IMR-90 (cell line): ENCODE measurements around the gene DSCAML1. TPM values are rescaled to one million over a fixed set of nuclear protein-coding genes. Genes with fewer than 3 reads are reported as not detected.

Experiments
- ATAC-seq: fragments of 200-7000 bp; cut with Tn5 transposase; 2 replicates; pipeline ENCODE4 v1.9.1; 2020; ENCODE audit warnings: low read depth, mild to moderate bottlenecking, moderate library complexity
- BruUV-seq: library from RNA; stranded (reverse); fragments of 400-500 nt; replicated peaks from 2 replicates; lab custom pipeline; 2021; lab: Mats Ljungman, UMichigan
- CTCF ChIA-PET: fragments of 300-600 bp; formaldehyde crosslinking; extraction: SDS; loops from one replicate; lab custom pipeline; 2021; ENCODE audit warnings: antibody characterized with exemption; lab: Yijun Ruan, JAX
- POLR2A ChIA-PET: fragments of 300-600 bp; sonication (Branson Sonifier 250); formaldehyde crosslinking; loops from one replicate; lab custom pipeline; 2022; ENCODE audit warnings: antibody characterized with exemption; ENCODE audit not compliant: unreplicated experiment; lab: Charles Lee
- DNase-seq: peaks from one replicate; pipeline ENCODE4 v3.0.0; 2013
- H2AFZ ChIP-seq: replicated peaks from 2 replicates; pipeline ENCODE3; 2013; ENCODE audit warnings: low read length, mild to moderate bottlenecking; ENCODE audit not compliant: poor library complexity
- H2AK5ac ChIP-seq: 2 replicates; pipeline ENCODE4 v1.6.1; 2013; ENCODE audit warnings: low read depth, low read length, inconsistent platforms
- H2AK9ac ChIP-seq: replicated peaks from 2 replicates; pipeline ENCODE3; 2013; ENCODE audit warnings: mild to moderate bottlenecking, low read depth, low read length, moderate library complexity; ENCODE audit not compliant: poor library complexity
- H2BK120ac ChIP-seq: 2 replicates; pipeline ENCODE4 v1.6.1; 2013; ENCODE audit warnings: low read depth, low read length, inconsistent platforms
- H2BK15ac ChIP-seq: 3 replicates; pipeline ENCODE4 v1.6.1; 2013; ENCODE audit warnings: low read depth, low read length, inconsistent platforms
- H2BK20ac ChIP-seq: 2 replicates; pipeline ENCODE4 v1.6.1; 2013; ENCODE audit warnings: low read depth, mild to moderate bottlenecking, inconsistent platforms, low read length, moderate library complexity
- H2BK5ac ChIP-seq: 2 replicates; pipeline ENCODE4 v1.6.1; 2013; ENCODE audit warnings: mild to moderate bottlenecking, low read depth, low read length, inconsistent platforms; ENCODE audit not compliant: poor library complexity, severe bottlenecking
- H3K14ac ChIP-seq: replicated peaks from 2 replicates; pipeline ENCODE4 v1.6.1; 2013; ENCODE audit warnings: low read depth, low read length, inconsistent platforms
- H3K18ac ChIP-seq: 2 replicates; pipeline ENCODE4 v1.6.1; 2013; ENCODE audit warnings: low read depth, low read length, control low read depth
- H3K23ac ChIP-seq: 2 replicates; pipeline ENCODE4 v1.6.1; 2013; ENCODE audit warnings: low read depth, low read length, inconsistent platforms
- H3K27ac ChIP-seq: 2 replicates; pipeline ENCODE4 v1.5.1; 2013; ENCODE audit warnings: mild to moderate bottlenecking, control low read depth, low read length; ENCODE audit not compliant: insufficient read depth
- H3K27me3 ChIP-seq: 2 replicates; pipeline ENCODE4 v1.6.1; 2013; ENCODE audit warnings: low read length; ENCODE audit not compliant: control insufficient read depth, insufficient read depth
- H3K36me3 ChIP-seq: 2 replicates; pipeline ENCODE4 v1.6.1; 2013; ENCODE audit warnings: low read length, mixed read lengths; ENCODE audit not compliant: control insufficient read depth, insufficient read depth
- H3K4ac ChIP-seq: 2 replicates; pipeline ENCODE4 v1.6.1; 2013; ENCODE audit warnings: low read depth, low read length, inconsistent platforms
- H3K4me1 ChIP-seq: 2 replicates; pipeline ENCODE4 v1.6.1; 2013; ENCODE audit warnings: low read length, mixed read lengths; ENCODE audit not compliant: control insufficient read depth, insufficient read depth
- H3K4me2 ChIP-seq: 2 replicates; pipeline ENCODE4 v1.6.1; 2013; ENCODE audit warnings: low read depth, mild to moderate bottlenecking, control low read depth, low read length, moderate library complexity
- H3K4me3 ChIP-seq: 2 replicates; pipeline ENCODE4 v1.5.1; 2013; ENCODE audit warnings: low read depth, mild to moderate bottlenecking, control low read depth, low read length, moderate library complexity; ENCODE audit not compliant: insufficient read depth
- H3K56ac ChIP-seq: 2 replicates; pipeline ENCODE4 v1.6.1; 2013; ENCODE audit warnings: low read length, inconsistent platforms; ENCODE audit not compliant: insufficient read depth; ENCODE audit errors: extremely low read depth
- H3K79me1 ChIP-seq, 2 experiments: 2 replicates each; pipeline ENCODE4 v1.6.1; 2013; ENCODE audit warnings: low read length in 2 of 2, inconsistent platforms in 1 of 2, low read depth in 1 of 2
- H3K9ac ChIP-seq: 2 replicates; pipeline ENCODE4 v1.6.1; 2013; ENCODE audit warnings: low read depth, low read length, control low read depth
- H3K9me1 ChIP-seq: 2 replicates; pipeline ENCODE4 v1.6.1; 2013; ENCODE audit warnings: low read length, inconsistent platforms; ENCODE audit not compliant: insufficient read depth
- H3K9me3 ChIP-seq: 2 replicates; pipeline ENCODE4 v1.6.1; 2013; ENCODE audit warnings: low read length; ENCODE audit not compliant: control insufficient read depth, insufficient read depth
- H4K20me1 ChIP-seq: 2 replicates; pipeline ENCODE4 v1.6.1; 2013; ENCODE audit warnings: low read length, inconsistent platforms; ENCODE audit not compliant: insufficient read depth
- H4K5ac ChIP-seq: 2 replicates; pipeline ENCODE4 v1.6.1; 2013; ENCODE audit warnings: mild to moderate bottlenecking, low read depth, low read length, control low read depth
- H4K8ac ChIP-seq, 2 experiments: 2 replicates each; pipeline ENCODE4 v1.6.1; 2013; ENCODE audit warnings: low read depth in 2 of 2, low read length in 2 of 2, control low read depth in 1 of 2, inconsistent platforms in 1 of 2
- H4K91ac ChIP-seq: 2 replicates; pipeline ENCODE4 v1.6.1; 2013; ENCODE audit warnings: low read depth, low read length, inconsistent platforms; ENCODE audit not compliant: insufficient read depth
- CEBPB ChIP-seq: IDR thresholded peaks from 2 replicates; pipeline ENCODE4 v1.6.1; 2012; ENCODE audit warnings: low read depth, low read length, improper control_type of control experiment
- CHD1 ChIP-seq: IDR thresholded peaks from 2 replicates; pipeline ENCODE4 v1.6.1; 2012; ENCODE audit warnings: low read depth, low read length, improper control_type of control experiment
- MAZ ChIP-seq: IDR thresholded peaks from 2 replicates; pipeline ENCODE4 v1.6.1; 2012; ENCODE audit warnings: low read depth, mild to moderate bottlenecking, low read length, improper control_type of control experiment, moderate library complexity, borderline replicate concordance
- MXI1 ChIP-seq: IDR thresholded peaks from 2 replicates; pipeline ENCODE4 v1.6.1; 2012; ENCODE audit warnings: low read depth, mild to moderate bottlenecking, low read length, moderate library complexity, borderline replicate concordance
- NFE2L2 ChIP-seq: fragments of 150-350 bp; IDR thresholded peaks from 2 replicates; pipeline ENCODE4 v1.6.1; 2016; ENCODE audit warnings: low read depth, mild to moderate bottlenecking, low read length
- POLR2A ChIP-seq: IDR thresholded peaks from 2 replicates; pipeline ENCODE4 v1.6.1; 2012; ENCODE audit warnings: mild to moderate bottlenecking, low read depth, low read length
- RAD21 ChIP-seq: IDR thresholded peaks from 2 replicates; pipeline ENCODE4 v1.6.1; 2012; ENCODE audit warnings: low read length, improper control_type of control experiment
- RFX5 ChIP-seq: IDR thresholded peaks from 2 replicates; pipeline ENCODE4 v1.8.0; 2012; ENCODE audit warnings: low read depth, mild to moderate bottlenecking, low read length, moderate library complexity
- SMC3 ChIP-seq: fragments of 150-350 bp; IDR thresholded peaks from 2 replicates; pipeline ENCODE4 v1.6.1; 2016; ENCODE audit warnings: low read depth, mild to moderate bottlenecking, antibody characterized with exemption, low read length, moderate library complexity
- WGBS, 2 experiments: methylation state at CpG; one replicate each; pipeline versions ENCODE4 v1.1.5 to v1.1.7; 2013; ENCODE audit warnings: missing lambda C conversion rate in 2 of 2; ENCODE audit not compliant: insufficient read length in 1 of 2; ENCODE audit errors: extremely low coverage in 2 of 2; 5-methylcytosine and 5-hydroxymethylcytosine counted together
- dilution Hi-C: fragments of 300-500 bp; cut with HindIII; formaldehyde crosslinking; loops from one replicate; pipeline ENCODE4 v1.14.3; 2018; ENCODE audit warnings: low sequenced_read_pairs; ENCODE audit not compliant: unreplicated experiment
- in situ Hi-C: fragments of 300-500 bp; cut with MboI; formaldehyde crosslinking; loops from 3 replicates; pipeline ENCODE4 v1.14.3; 2019; ENCODE audit warnings: low sequenced_read_pairs, inconsistent platforms, mixed read lengths
- intact Hi-C: fragments of 100-400 bp; cut with micrococcal nuclease; formaldehyde crosslinking; loops from 2 replicates; pipeline ENCODE4 v1.10.0; 2022
- polyA plus RNA-seq, 3 experiments: library from polyadenylated mRNA; depleted of rRNA; stranded (reverse); fragments of >200 nt; gene quantifications; 2 replicates each; pipeline ENCODE4 v1.2.3, GENCODE V29; 2012; ENCODE audit warnings: low replicate concordance in 1 of 3
- total RNA-seq: library from RNA; depleted of rRNA; stranded (reverse); fragments of >200 nt; gene quantifications from 2 replicates; pipeline ENCODE4 v1.2.3, GENCODE V29; 2012
- TF ChIP-seq, protein P1 (sequence below): fragments of 150-350 bp; IDR thresholded peaks from 2 replicates; pipeline ENCODE4 v1.6.1; 2017; ENCODE audit warnings: mild to moderate bottlenecking, antibody characterized with exemption, low read length, low read depth
- TF ChIP-seq, protein P2 (sequence below): conservative IDR thresholded peaks from 2 replicates; pipeline ENCODE4 v1.5.1; 2012; ENCODE audit warnings: mild to moderate bottlenecking, low read depth, low read length, improper control_type of control experiment

The DSCAML1 gene
- total and polyA plus RNA-seq, 2 of the 4 experiments (the other 2 are of a cell fraction): not detected

DNA sequence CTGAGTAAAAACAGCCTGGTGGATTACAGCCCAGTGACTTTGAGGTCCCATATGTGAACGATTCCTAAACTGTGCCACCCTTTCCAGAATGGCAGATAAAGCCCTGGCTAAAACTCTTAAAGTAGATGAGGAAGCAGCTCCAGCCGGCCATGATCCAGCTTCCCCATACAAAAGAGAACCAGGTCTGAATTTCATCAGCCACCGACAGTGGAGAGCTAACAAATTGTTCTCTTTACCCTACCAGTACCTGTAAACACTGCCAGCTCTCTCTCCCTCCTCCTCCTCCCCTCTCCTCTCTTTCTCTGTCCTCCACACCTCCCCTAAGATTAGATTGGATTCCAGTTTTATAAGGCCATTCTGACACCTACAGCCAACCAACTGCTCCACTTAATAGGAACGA, 176.9 kb downstream of the DSCAML1 start:
- Histone ChIP-seq H4K5ac (no peak overlapping the region), H3K36me3 (no peaks in the 10 kb centered on the region), H3K4me1 (no peaks in the 10 kb centered on the region), H3K18ac (no peak overlapping the region), H2AFZ (no peak overlapping the region), H2BK120ac (no peak overlapping the region), H3K4ac (no peak overlapping the region), H3K79me1 (no peaks in the 10 kb centered on the region), H3K14ac (no peak overlapping the region), H3K9me1 (no peaks in the 10 kb centered on the region), H3K27me3 (peaks cover 1% of the 10 kb centered on the region), H3K9me3 (no peaks in the 10 kb centered on the region), H2BK20ac (no peak overlapping the region), H4K8ac (no peak overlapping the region), H3K4me3 (no peak overlapping the region), H3K27ac (no peak overlapping the region), H4K20me1 (no peaks in the 10 kb centered on the region), H3K56ac (no peak overlapping the region), H3K23ac (no peak overlapping the region), H4K91ac (no peak overlapping the region), H2AK9ac (no peak overlapping the region), H2BK5ac (no peak overlapping the region), H2AK5ac (no peak overlapping the region), H3K4me2 (no peak overlapping the region), H3K9ac (no peak overlapping the region), H2BK15ac (no peak overlapping the region)
- CTCF ChIA-PET: no interaction called here
- dilution Hi-C loops: no loop called here
- WGBS, 2 experiments: 29% methylated on average over 1 of the region's 4 CpGs; no CpG with 5 or more reads in 1 of the 2 experiments
- POLR2A ChIA-PET: no interaction called here
- no TSS peak for BruUV-seq
- DNase-seq (no peak), ATAC-seq (no peak)
- TF ChIP-seq POLR2A (no peak), RFX5 (no peak), CHD1 (no peak), SMC3 (no peak), NFE2L2 (no peak), CEBPB (no peak), RAD21 (no peak), MAZ (no peak), MXI1 (no peak)
- TF ChIP-seq, protein P1, sequence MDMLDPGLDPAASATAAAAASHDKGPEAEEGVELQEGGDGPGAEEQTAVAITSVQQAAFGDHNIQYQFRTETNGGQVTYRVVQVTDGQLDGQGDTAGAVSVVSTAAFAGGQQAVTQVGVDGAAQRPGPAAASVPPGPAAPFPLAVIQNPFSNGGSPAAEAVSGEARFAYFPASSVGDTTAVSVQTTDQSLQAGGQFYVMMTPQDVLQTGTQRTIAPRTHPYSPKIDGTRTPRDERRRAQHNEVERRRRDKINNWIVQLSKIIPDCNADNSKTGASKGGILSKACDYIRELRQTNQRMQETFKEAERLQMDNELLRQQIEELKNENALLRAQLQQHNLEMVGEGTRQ: no peak
- TF ChIP-seq, protein P2, sequence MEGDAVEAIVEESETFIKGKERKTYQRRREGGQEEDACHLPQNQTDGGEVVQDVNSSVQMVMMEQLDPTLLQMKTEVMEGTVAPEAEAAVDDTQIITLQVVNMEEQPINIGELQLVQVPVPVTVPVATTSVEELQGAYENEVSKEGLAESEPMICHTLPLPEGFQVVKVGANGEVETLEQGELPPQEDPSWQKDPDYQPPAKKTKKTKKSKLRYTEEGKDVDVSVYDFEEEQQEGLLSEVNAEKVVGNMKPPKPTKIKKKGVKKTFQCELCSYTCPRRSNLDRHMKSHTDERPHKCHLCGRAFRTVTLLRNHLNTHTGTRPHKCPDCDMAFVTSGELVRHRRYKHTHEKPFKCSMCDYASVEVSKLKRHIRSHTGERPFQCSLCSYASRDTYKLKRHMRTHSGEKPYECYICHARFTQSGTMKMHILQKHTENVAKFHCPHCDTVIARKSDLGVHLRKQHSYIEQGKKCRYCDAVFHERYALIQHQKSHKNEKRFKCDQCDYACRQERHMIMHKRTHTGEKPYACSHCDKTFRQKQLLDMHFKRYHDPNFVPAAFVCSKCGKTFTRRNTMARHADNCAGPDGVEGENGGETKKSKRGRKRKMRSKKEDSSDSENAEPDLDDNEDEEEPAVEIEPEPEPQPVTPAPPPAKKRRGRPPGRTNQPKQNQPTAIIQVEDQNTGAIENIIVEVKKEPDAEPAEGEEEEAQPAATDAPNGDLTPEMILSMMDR: no peak
- intact Hi-C loops: loop anchor here (10.0 kb wide), 1 partner anchor 385 kb away; the partner anchor contains the start of genes PCSK7 and RNF214
- in situ Hi-C loops: no loop called here
